H1 (cell line): ENCODE measurements around the gene RREB1. TPM values are rescaled to one million over a fixed set of nuclear protein-coding genes. Genes with fewer than 3 reads are reported as not detected.

Experiments
- ASH2L ChIP-seq: fragments of 200-600, 300-600 bp; sonication (generic); IDR thresholded peaks from one replicate; pipeline ENCODE4 v1.7.1; 2017; ENCODE audit warnings: low read length
- EZH2 ChIP-seq: fragments of 200-600 bp; sonication (generic); IDR thresholded peaks from 2 replicates; pipeline ENCODE4 v1.7.1; 2012; ENCODE audit warnings: low read depth, mild to moderate bottlenecking, moderate library complexity, low read length, inconsistent platforms; ENCODE audit not compliant: severe bottlenecking
- KDM1A ChIP-seq: fragments of 200-600, 300-600 bp; sonication (generic); IDR thresholded peaks from 2 replicates; pipeline ENCODE4 v1.7.1; 2016; ENCODE audit warnings: mild to moderate bottlenecking, low read length, borderline replicate concordance
- MAFK ChIP-seq: IDR thresholded peaks from 2 replicates; pipeline ENCODE4 v1.6.1; 2012; ENCODE audit warnings: low read depth, mild to moderate bottlenecking, improper control_type of control experiment, low read length
- MAX ChIP-seq: IDR thresholded peaks from 2 replicates; pipeline ENCODE4 v1.6.1; 2012; ENCODE audit warnings: inconsistent platforms
- polyA plus RNA-seq, 7 experiments: library from polyadenylated mRNA; depleted of rRNA in 3 of 7; stranded (reverse) in 5 of 7; unstranded in 2 of 7; fragments of >200 nt in 5 of 7; fragments of 200-250 nt in 2 of 7; gene quantifications; 1 replicate in 5 of 7; 2 replicates in 1 of 7; 4 replicates in 1 of 7; pipeline versions ENCODE4 v1.2.1 to v1.2.3, GENCODE V29; 2011 to 2013; ENCODE audit warnings: missing spikeins in 2 of 7, mixed read lengths in 2 of 7
- total RNA-seq: library from RNA; stranded (reverse); fragmentation: NEBNext Ultra II Directional; extraction: Animal tissue kit (Norgen Biotek cat#: 25700); gene quantifications from 2 replicates; pipeline ENCODE4 v1.2.1, GENCODE V29; 2021

The RREB1 gene
- total and polyA plus RNA-seq, 2 of the 8 experiments (the other 6 are each of a cell fraction or from before 2014, with no cell fraction given) = 3.9 to 34.7 TPM

- no peak for TF ChIP-seq KDM1A
- TF ChIP-seq MAFK = no peak
- no peak for TF ChIP-seq ASH2L
- TF ChIP-seq EZH2 = no peak
- no peak for TF ChIP-seq MAX
Observed at GRCh38 chr6:7201444-7201731, 93.6 kb downstream of the RREB1 start (continued).
